Breast epithelium (tissue), 4 donors: ENCODE measurements around the gene POU5F1. TPM values are rescaled to one million over a fixed set of nuclear protein-coding genes. Genes with fewer than 3 reads are reported as not detected.

Source experiments
- DNase-seq, 2 donors: peaks; one replicate each; pipeline ENCODE4 v3.0.0-alpha.2; 2019; ENCODE audit warnings: low spot score in 2 of 2
- H3K27ac ChIP-seq, 2 donors: fragments of 200-600 bp; sonication (generic) in 1 of 2; one replicate each; pipeline ENCODE4 v1.5.1; 2016 to 2019; ENCODE audit warnings: mild to moderate bottlenecking in 1 of 2
- H3K27me3 ChIP-seq, 2 donors: fragments of 200-600 bp; sonication (generic) in 1 of 2; one replicate each; pipeline versions ENCODE4 v1.5.1 to v1.6.0; 2017 to 2019; ENCODE audit warnings: control low read depth in 1 of 2, mild to moderate bottlenecking in 1 of 2
- H3K36me3 ChIP-seq: fragments of 200-600 bp; one replicate; pipeline ENCODE4 v1.5.1; 2019
- H3K4me1 ChIP-seq, 2 donors: fragments of 200-600 bp; sonication (generic); one replicate each; pipeline ENCODE4 v1.5.1; 2016 to 2019; ENCODE audit warnings: control low read depth in 1 of 2
- H3K4me3 ChIP-seq, 3 donors: fragments of 200-600 bp; sonication (generic); 1 replicate in 2 of 3; 2 replicates in 1 of 3; pipeline ENCODE4 v1.5.1; 2016 to 2019; ENCODE audit warnings: mild to moderate bottlenecking in 3 of 3, moderate library complexity in 2 of 3
- H3K9me3 ChIP-seq, 2 donors: fragments of 200-600 bp; sonication (generic) in 1 of 2; one replicate each; pipeline ENCODE4 v1.5.1; 2016 to 2019; ENCODE audit warnings: control low read depth in 1 of 2
- POLR2A ChIP-seq: fragments of 450-650 bp; IDR thresholded peaks from one replicate; pipeline ENCODE4 v1.6.1; 2016; ENCODE audit warnings: antibody characterized with exemption, mild to moderate bottlenecking, moderate library complexity
- POLR2AphosphoS5 ChIP-seq, 3 donors: sonication (generic); formaldehyde crosslinking; IDR thresholded peaks; one replicate each; pipeline ENCODE4 v1.6.1; 2017; ENCODE audit warnings: antibody characterized with exemption in 3 of 3
- intact Hi-C: fragments of 100-400 bp; cut with DNase I; formaldehyde crosslinking; loops from one replicate; pipeline ENCODE4 v1.15.1; 2023; ENCODE audit warnings: low total_unique reads
- total RNA-seq, 3 donors: library from RNA; depleted of rRNA; stranded (reverse); fragments of >200 nt; gene quantifications; one replicate each; pipeline ENCODE4 v1.1.0, GENCODE V29; 2016
- TF ChIP-seq, protein P1 (sequence below), 3 donors: fragments of 450-650 bp; IDR thresholded peaks; one replicate each; pipeline ENCODE4 v1.5.1; 2016 to 2017; ENCODE audit warnings: antibody characterized with exemption in 3 of 3, mild to moderate bottlenecking in 3 of 3, moderate library complexity in 3 of 3

Gene POU5F1
- total RNA-seq, 3 donors from 2014 or later: 0.64 to 4.5 (median 0.98) TPM

DNA sequence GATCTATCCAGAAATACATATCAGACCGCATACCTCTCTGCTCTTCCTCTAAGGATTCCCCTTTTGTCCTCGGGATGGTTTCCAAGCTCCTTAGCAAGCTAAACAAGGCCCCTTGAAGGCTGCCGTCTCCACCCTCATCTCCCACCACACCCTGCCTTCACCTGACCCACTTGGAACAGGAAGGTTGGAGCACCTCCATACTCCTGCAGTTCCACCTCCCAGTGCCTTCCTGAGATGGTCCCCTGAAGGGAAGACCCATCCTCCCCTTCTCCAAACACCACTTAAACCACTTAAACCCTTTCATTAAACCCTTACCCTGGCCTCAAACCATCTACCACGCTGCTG is 8.5 kb upstream of the POU5F1 start:
- DNase-seq: no peak
- no peak for TF ChIP-seq POLR2A
- no peak for TF ChIP-seq POLR2AphosphoS5 (IDR thresholded peaks at IDR 0.05)
- TF ChIP-seq, protein P1, sequence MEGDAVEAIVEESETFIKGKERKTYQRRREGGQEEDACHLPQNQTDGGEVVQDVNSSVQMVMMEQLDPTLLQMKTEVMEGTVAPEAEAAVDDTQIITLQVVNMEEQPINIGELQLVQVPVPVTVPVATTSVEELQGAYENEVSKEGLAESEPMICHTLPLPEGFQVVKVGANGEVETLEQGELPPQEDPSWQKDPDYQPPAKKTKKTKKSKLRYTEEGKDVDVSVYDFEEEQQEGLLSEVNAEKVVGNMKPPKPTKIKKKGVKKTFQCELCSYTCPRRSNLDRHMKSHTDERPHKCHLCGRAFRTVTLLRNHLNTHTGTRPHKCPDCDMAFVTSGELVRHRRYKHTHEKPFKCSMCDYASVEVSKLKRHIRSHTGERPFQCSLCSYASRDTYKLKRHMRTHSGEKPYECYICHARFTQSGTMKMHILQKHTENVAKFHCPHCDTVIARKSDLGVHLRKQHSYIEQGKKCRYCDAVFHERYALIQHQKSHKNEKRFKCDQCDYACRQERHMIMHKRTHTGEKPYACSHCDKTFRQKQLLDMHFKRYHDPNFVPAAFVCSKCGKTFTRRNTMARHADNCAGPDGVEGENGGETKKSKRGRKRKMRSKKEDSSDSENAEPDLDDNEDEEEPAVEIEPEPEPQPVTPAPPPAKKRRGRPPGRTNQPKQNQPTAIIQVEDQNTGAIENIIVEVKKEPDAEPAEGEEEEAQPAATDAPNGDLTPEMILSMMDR (IDR thresholded peaks at IDR 0.05): no peak

DNA sequence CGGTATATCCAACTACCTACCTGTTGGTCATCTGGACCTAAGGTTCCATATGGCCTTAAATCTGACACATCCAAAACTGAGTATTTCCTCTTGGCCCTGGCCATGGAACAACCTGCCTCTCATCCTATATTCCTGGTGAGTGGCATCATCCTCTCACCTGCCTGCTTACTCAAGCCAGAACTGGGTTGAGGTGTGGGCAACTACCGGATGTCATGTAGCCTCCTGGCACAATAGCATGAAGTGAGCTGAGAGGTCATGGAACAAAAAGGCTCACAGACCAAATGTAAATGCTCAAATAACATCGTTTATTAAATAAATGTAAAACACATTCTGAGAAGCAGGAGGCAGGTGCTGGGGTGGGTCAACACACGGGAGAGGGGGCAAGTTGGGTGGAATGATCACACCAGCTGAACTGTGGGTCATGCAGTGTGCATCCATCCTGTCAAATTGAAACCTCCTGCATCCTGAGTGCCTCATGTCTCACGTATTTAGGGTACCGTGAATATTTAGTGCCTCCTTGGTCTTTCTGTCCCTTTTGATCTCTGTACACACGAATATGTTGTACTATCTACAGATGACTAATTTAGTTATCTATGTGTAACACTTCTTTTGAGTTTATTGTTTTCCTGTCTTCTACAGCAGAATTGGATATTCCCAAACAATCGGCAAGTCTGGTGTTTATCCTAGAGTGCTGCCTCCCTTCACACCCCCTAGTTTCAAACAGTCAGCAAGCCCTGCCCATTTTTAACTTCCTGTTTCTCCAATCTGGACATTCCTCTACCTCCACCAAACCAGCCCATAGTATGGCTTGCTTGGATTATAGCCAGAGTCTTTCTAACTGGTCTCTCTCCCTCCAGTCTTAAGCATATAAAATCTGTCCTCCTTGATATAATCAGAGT is 7.9 kb upstream of the POU5F1 start:
- Histone ChIP-seq H3K9me3 (no peaks in the 10 kb centered on the region), H3K36me3 (no peaks in the 10 kb centered on the region), H3K27ac (no peak overlapping the region), H3K4me3 (no peak overlapping the region), H3K4me1 (no peaks in the 10 kb centered on the region), H3K27me3 (no peaks in the 10 kb centered on the region)
- TF ChIP-seq POLR2A (no peak), POLR2AphosphoS5 (IDR thresholded peaks at IDR 0.05) (no peak)
- TF ChIP-seq, protein P1 (IDR thresholded peaks at IDR 0.05): no peak
- DNase-seq: no peak
- intact Hi-C loops: no loop called here

More for the DNA sequence above, 8.5 kb upstream of the POU5F1 start:
- no peak overlapping the region for H3K4me3 ChIP-seq
- H3K36me3 ChIP-seq: no peaks in the 10 kb centered on the region
- H3K4me1 ChIP-seq: no peaks in the 10 kb centered on the region
- H3K9me3 ChIP-seq: no peaks in the 10 kb centered on the region
- no peak overlapping the region for H3K27ac ChIP-seq
- intact Hi-C loops: no loop called here
- no peaks in the 10 kb centered on the region for H3K27me3 ChIP-seq

DNA sequence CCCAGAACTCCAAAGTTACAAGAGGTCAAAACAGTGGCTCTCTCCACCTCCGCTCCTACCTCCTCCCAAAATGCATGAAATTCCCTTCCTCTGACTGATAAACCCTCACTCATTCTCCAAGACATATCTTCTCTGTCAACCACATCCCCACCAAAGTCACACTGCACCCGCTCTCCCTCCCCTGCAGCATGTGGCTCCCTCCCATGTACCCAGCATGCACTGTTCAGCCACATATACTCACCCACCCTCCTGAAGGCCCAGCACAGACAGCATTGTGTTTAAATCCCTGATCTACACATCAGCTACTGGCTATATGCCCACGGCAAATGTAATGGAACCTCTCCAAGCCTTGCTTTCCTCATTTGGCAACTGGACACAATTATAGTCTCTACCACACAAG is 5.5 kb upstream of the POU5F1 start:
- Histone ChIP-seq H3K36me3 (no peaks in the 10 kb centered on the region), H3K4me1 (no peaks in the 10 kb centered on the region), H3K9me3 (no peaks in the 10 kb centered on the region), H3K4me3 (no peak overlapping the region), H3K27ac (no peak overlapping the region), H3K27me3 (no peaks in the 10 kb centered on the region)
- TF ChIP-seq, protein P1 (IDR thresholded peaks at IDR 0.05): no peak
- TF ChIP-seq POLR2AphosphoS5 (IDR thresholded peaks at IDR 0.05) (no peak), POLR2A (no peak)
- intact Hi-C loops: no loop called here
- no peak for DNase-seq

DNA sequence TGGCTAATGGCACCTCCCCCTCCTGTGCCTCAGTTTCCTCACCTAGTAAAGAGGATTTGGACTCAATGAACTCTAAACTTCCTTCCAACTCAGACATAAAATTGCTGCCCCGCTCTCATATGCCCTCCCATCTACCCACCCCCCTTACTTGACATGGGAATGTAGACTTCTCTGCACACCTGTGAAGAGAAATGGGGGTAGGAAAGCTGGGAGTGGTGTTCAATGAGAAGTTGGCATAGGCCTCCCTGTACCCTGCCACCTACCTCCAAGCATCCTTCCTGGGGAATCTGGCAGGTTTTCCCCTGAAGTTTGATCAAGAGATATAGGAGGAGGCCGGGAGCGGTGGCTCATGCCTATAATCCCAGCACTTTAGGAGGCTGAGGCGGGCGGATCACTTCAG is 3.9 kb upstream of the POU5F1 start:
- DNase-seq: no peak

DNA sequence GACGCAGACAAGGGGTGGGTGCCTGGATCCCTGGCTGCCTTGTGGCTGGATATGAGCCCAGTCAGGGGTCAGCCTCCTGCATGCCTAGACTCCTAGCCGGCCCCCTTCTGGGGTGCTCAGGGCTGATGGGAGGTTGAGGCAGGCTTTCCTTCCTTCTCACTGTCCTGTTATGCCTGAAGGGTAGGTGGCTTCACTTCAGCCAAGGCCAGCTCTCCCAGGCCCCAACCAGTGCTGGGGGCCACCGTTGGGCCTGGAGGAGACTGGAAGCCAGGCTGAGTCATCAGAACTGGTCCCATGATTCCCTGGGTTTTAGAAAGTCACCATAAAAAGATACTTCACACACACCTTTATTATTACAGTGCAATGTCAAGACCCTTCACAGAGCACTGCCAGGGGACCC is 2.9 kb upstream of the POU5F1 start:
- Histone ChIP-seq H3K27ac (no peak overlapping the region), H3K36me3 (no peaks in the 10 kb centered on the region), H3K27me3 (no peaks in the 10 kb centered on the region), H3K9me3 (no peaks in the 10 kb centered on the region), H3K4me3 (no peak overlapping the region), H3K4me1 (no peaks in the 10 kb centered on the region)
- no peak for DNase-seq
- intact Hi-C loops: no loop called here
- no peak for TF ChIP-seq POLR2AphosphoS5 (IDR thresholded peaks at IDR 0.05)

More for the DNA sequence above, 3.9 kb upstream of the POU5F1 start:
- Histone ChIP-seq H3K4me1 (no peaks in the 10 kb centered on the region), H3K36me3 (no peaks in the 10 kb centered on the region), H3K27me3 (no peaks in the 10 kb centered on the region), H3K4me3 (no peak overlapping the region), H3K27ac (no peak overlapping the region), H3K9me3 (no peaks in the 10 kb centered on the region)
- intact Hi-C loops: no loop called here
- TF ChIP-seq, protein P1 (IDR thresholded peaks at IDR 0.05): no peak
- no peak for TF ChIP-seq POLR2A
- TF ChIP-seq POLR2AphosphoS5 (IDR thresholded peaks at IDR 0.05): no peak
